ENCODE measurements around the gene COA1. TPM values are rescaled to one million over a fixed set of nuclear protein-coding genes. Genes with fewer than 3 reads are reported as not detected.

The COA1 gene
- total and polyA plus RNA-seq, 2 experiments from 2014 or later, result 152 to 220 TPM

DNA sequence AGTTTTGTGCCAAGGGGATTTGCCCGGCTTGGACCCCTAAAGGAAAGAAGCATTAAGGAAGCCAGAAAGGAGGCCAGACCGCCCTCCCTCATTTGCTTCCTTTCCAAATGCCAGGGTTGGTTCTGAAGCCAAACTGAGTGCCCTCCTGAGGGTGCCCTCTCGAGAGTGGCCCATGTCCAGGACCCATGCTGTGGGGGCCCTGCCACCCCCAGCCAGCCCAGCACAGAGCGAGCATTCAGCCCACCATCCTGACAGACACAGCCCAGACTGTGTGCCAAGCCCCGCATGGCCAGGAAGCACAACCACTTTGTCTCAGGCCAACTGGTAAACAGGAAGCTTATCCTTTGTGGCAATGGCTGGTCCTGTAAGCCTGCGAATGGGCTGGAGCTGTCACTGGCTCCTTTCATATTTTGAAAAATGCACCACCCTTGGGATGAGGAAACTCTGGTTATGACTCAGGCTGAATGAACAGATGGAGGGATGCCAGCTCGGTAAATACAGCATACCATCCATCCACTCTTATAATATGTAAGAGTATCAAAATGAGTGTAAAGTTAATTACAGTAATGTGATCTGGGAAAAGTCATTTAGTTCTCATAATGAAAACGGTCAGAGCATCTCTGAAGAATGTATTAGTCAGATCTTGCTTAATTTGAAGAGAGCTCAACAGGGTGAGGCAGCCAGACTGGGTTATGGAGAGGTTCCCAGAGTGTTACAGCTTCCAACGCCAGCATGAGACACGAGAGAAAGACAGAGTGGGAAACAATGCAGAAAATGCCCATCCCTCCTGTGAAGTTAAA lies 81.5 kb downstream of the COA1 start:
- H3K4me3 ChIP-seq, result no peak overlapping the region
- no peaks in the 10 kb centered on the region for H3K36me3 ChIP-seq
- H3K27me3 ChIP-seq, result no peaks in the 10 kb centered on the region
- DNase-seq (ENCODE audit: low read depth in 1 of 2, low spot score in 1 of 2), result peak in 1 of 2 donors; percentile 97
- peaks cover 23% of the 10 kb centered on the region for H3K4me1 ChIP-seq (ENCODE audit: low read depth)
- TF ChIP-seq CTCF (IDR thresholded peaks at IDR 0.05; ENCODE audit: low read depth, low read length), result no peak
- H3K9me3 ChIP-seq (ENCODE audit: low read depth), result no peaks in the 10 kb centered on the region
- H3K27ac ChIP-seq, result peak overlapping the region; percentile 86

DNA sequence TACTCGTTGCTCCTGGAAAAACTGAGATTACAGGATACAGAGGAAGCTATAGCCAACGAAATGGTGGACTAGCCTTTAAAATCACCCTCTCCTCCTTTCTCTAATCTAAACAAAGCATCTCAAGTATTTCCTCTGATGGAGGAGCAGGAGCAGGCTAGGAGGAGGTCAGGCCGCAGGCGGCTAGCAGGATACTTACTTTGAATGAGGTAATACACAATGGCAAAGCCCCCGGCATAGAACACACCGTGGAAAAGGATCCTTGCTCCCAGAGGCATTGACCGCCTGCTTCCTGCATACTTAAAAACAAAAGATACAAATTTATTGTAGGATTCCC lies 82.0 kb downstream of the COA1 start:
- Histone ChIP-seq H3K36me3 (no peaks in the 10 kb centered on the region), H3K9me3 (ENCODE audit: low read depth) (no peaks in the 10 kb centered on the region), H3K4me3 (no peak overlapping the region), H3K27ac (peak overlapping the region; percentile 86), H3K27me3 (no peaks in the 10 kb centered on the region), H3K4me1 (ENCODE audit: low read depth) (peaks cover 23% of the 10 kb centered on the region)
- TF ChIP-seq CTCF (IDR thresholded peaks at IDR 0.05; ENCODE audit: low read depth, low read length), result no peak
- DNase-seq (ENCODE audit: low read depth in 1 of 2, low spot score in 1 of 2), result peak; percentile 25 to 86

DNA sequence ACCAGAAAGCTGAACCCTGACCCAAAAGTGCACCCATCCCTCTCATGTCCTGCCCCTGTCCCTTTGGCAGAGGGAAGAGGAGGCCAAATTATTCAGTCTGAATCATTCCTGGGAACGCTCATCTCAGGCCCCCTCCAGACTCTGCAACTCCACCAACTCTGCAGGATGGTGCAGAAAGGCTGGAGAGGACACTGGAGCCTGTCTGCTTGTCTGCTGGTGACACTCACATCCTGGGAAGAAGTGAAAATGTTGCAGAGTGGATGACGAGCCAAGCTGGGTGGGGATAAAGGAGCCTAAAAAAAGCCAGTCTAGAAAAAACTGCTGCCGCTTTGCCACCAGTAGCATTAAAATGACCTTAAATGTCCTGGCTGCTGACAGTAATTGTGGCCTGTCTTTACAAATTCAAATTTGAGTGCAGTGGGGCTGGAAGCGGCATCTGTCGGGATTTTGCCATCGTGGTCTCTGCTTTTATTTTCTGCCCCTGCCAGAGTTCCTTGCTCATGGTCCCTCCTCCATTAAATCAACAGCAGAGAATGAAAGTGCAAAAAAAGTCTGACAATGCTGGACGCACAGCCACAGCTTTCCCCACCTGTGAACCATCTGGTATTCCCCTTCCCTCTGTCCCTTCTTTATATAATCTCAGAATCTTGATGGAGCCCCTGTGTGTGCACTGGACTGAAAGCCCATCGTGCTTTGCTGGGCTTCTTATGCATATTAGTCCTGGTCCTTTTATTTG lies 82.6 kb downstream of the COA1 start:
- Histone ChIP-seq H3K4me3 (no peak overlapping the region), H3K36me3 (no peaks in the 10 kb centered on the region), H3K9me3 (ENCODE audit: low read depth) (no peaks in the 10 kb centered on the region), H3K4me1 (ENCODE audit: low read depth) (peaks cover 23% of the 10 kb centered on the region), H3K27me3 (no peaks in the 10 kb centered on the region), H3K27ac (peak overlapping the region; percentile 86)
- peak; percentile 19 to 44 for DNase-seq (ENCODE audit: low read depth in 1 of 2, low spot score in 1 of 2)
- no peak for TF ChIP-seq CTCF (IDR thresholded peaks at IDR 0.05; ENCODE audit: low read depth, low read length)

DNA sequence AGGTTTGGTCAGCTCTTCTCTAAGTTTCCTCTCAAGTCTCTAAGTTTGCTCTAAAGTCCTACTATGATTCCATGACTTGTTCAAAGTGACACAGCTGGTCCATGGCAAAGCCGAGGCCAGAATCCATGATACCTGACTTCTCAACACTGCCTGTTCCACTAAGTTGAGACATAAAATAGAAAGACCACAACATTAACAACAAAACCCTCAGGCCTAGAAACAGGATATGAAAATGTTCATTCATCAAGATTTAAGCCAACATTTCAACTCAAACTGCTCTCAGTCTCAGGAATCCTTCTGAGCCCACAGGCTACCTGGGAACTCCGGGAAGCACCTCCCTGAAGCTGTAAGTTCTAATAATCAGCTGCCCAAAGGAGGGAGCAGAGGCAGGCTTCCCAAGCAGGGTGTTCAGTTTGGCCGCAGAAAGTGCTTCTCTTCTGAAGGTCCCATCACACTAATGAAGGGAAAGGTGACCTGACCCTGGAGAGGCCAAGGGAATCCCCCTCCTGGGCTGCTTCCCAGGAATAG lies 83.6 kb downstream of the COA1 start:
- Histone ChIP-seq H3K9me3 (ENCODE audit: low read depth) (no peaks in the 10 kb centered on the region), H3K4me3 (no peak overlapping the region), H3K27me3 (no peaks in the 10 kb centered on the region), H3K27ac (peak overlapping the region; percentile 86), H3K4me1 (ENCODE audit: low read depth) (peaks cover 23% of the 10 kb centered on the region), H3K36me3 (no peaks in the 10 kb centered on the region)
- no peak for TF ChIP-seq CTCF (IDR thresholded peaks at IDR 0.05; ENCODE audit: low read depth, low read length)
- no peak for DNase-seq (ENCODE audit: low read depth in 1 of 2, low spot score in 1 of 2)

GRCh38 chr7:43643846-43644245 lies 85.5 kb downstream of the COA1 start:
- Histone ChIP-seq H3K27ac (no peak overlapping the region), H3K4me3 (no peak overlapping the region), H3K9me3 (ENCODE audit: low read depth) (no peaks in the 10 kb centered on the region), H3K4me1 (ENCODE audit: low read depth) (peaks cover 30% of the 10 kb centered on the region), H3K36me3 (peaks cover 6% of the 10 kb centered on the region), H3K27me3 (no peaks in the 10 kb centered on the region)
- TF ChIP-seq CTCF (IDR thresholded peaks at IDR 0.05; ENCODE audit: low read depth, low read length), result no peak
- no peak for DNase-seq (ENCODE audit: low read depth in 1 of 2, low spot score in 1 of 2)
